LNCAP (cell line): ENCODE data around the gene CNTRL.

Experiments used
- TF ChIP-seq, protein P1 (sequence below): fragments of 450-650 bp; IDR thresholded peaks from 2 replicates; pipeline ENCODE4 v1.5.1; 2017; ENCODE audit warnings: mild to moderate bottlenecking

The CNTRL gene

DNA sequence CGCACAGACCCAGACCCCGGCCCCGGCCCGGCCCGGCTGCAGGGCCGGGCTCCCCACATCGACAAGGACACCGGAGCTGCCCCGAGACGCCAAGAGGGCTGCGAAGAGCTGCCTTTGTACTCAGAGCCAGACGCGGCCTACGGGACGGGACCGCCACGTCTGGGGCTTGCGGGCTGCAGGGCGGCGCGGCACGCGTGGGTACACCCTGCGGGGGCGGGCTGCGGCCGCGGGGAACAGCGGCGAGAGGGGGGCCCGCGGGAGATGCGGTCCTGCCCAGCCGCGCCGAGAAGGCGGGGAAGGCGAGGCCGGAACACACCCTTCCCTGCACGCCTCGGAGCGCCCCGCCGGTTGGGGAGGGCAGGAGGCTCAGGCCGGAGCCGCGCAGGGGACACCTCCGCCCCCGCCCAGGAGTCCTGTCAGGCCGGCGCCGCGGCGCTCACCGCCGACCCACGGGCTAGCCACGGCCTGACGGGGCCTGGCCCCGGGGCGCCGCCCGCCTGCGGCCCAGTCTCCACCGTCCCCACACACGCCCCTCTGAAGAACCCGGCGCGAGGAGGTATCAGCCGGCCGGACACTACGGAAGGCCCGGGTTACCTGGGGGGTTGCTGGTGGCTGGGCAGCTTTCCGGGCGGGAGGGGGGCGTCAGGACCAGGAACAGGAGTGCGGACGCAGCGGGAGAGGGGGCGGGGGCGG is 126.4 kb downstream of the CNTRL start:
- TF ChIP-seq, protein P1, sequence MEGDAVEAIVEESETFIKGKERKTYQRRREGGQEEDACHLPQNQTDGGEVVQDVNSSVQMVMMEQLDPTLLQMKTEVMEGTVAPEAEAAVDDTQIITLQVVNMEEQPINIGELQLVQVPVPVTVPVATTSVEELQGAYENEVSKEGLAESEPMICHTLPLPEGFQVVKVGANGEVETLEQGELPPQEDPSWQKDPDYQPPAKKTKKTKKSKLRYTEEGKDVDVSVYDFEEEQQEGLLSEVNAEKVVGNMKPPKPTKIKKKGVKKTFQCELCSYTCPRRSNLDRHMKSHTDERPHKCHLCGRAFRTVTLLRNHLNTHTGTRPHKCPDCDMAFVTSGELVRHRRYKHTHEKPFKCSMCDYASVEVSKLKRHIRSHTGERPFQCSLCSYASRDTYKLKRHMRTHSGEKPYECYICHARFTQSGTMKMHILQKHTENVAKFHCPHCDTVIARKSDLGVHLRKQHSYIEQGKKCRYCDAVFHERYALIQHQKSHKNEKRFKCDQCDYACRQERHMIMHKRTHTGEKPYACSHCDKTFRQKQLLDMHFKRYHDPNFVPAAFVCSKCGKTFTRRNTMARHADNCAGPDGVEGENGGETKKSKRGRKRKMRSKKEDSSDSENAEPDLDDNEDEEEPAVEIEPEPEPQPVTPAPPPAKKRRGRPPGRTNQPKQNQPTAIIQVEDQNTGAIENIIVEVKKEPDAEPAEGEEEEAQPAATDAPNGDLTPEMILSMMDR, result no peak

DNA sequence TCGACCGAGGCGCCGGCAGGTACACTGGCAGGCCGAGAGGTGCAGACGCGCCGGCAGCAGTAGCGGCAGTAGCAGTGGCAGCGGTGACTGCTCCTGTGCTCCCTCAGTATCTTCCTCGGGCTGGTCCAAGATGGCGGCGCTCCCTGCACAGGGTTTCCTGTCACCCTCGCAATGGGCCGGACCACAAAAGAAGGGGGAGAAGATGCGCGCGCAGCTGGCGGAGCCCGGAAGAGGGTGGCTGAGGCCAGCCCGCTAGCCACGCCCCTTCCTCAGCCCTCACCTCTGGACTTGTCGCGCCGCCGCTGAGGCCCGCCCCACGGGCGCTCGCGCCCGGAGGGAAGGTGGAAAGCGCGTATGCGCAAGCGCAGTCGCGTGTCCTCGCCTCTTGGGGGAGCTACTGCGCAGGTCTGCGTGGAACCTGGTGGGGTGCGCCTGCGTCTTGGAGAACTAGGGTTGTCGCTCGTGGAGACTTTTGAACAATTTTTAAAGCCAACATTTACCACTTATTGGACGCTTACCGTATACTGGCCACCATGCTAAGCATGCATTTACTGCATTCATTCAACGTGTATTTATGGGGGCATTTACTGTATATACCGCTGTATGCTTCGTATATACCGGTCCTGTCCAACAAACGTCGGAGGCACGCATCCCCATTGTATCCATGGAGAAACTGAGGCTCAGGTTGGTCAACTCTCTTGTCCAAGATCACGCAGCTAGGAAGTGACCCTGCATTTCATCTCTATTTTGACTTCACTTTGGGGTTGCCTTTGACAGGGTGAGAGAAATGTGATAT is 127.2 kb downstream of the CNTRL start, which contains the start of gene RAB14:
Gene RAB14, minus strand, starts transcription at position 132 of the 796 bp plus-strand sequence. CDS start 8,457 bp downstream, outside the sequence.
- TF ChIP-seq, protein P1, result peak; percentile 75

DNA sequence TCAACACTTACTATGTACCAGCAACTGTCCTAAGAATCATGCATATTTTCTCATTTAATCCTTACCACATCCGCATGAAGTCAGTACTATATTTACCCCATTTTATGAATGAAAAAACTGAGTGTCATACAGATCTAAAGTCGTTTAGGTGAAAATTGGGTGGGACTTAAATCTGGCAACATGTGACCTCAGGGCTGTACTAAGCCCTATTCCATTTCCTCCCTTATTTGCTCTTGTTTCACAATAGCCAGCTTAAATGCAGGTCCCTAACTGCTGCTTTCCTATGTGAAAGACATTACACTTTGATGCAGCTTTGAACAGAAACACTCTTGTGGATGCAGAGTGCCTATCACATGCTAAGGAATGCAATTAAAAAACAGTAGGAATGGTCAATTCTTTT is 129.4 kb downstream of the CNTRL start:
- TF ChIP-seq, protein P1, result no peak

DNA sequence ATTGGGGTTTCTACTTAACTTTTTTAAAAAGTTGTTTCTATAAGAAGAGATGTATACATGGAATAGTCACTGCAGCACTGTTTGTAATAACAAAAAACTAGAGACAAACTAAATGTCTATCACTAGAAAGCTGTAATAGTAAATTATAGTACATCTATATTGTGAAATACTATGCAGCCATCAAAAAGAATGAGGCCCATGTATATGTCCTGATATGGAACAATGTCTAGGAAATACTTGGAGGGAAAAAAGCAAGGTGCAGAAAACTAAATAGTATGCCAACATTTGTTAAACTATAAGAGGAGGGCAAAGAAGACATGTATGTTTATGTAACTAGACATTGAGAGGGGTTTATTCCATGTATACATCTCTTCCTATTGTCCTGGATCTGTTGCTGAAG is 129.9 kb downstream of the CNTRL start:
- TF ChIP-seq, protein P1, result no peak

DNA sequence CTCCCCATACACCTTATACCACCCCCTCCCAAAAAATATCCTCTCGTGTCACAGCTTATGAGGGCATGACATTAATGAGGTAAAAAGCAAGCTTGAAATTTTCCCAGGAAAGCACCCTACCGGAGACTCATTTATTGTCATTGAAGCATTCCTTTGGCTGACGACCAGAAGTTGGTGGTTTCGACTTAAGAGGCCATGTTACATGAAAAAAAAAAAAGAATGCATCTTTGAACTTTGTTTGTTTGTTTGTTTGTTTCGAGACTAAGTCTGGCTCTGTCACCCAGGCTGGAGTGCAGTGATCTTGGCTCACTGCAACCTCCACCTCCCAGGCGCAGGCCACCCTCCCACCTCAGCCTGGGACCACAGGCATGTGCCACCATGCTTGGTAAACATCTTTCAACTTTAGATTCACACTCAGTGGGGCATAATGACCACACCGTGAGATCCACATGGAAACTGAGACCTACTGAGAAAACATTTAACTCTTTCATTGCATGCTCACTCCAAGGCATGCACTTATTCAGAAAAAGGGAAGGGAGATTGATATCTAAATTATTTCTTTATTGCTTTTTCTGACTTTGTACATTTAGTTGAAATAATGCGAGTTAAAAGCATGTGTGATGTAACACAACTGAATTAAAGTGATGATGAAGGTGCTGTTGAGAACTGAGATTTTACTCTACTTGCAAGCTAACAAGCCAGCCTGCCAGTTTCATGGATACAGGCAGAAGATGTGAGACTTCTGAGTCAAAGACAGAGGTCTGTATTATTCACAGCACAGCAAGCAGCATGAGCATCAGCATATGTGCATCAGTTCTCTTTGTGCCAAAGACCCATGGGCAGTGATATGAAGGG is 132.0 kb downstream of the CNTRL start:
- TF ChIP-seq, protein P1, result no peak

DNA sequence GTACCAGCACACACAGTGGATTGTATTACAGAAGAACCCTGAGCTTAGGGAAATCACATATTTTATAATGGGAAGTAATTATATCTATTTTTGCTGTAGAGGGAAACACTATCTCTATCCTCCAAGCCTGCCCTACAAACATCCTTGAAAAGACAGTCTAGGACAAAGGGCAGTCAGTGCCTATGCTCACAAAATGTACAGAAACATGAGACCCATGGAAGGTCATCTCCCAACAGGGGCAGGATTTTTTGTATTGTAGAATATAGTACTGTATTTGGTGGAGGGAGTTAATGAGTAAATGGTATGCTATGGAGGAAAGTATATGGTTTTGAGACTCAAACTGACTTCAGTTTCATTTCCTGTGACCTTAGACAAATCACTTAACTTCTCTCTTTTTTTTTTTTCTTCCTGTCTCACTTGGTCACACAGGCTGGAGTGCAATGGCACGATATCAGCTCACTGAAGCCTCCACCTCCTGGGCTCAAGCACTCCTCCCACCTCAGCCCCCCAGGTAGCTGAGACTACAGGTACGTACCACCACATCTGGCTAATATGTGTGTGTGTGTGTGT is 132.7 kb downstream of the CNTRL start:
- TF ChIP-seq, protein P1, result no peak

DNA sequence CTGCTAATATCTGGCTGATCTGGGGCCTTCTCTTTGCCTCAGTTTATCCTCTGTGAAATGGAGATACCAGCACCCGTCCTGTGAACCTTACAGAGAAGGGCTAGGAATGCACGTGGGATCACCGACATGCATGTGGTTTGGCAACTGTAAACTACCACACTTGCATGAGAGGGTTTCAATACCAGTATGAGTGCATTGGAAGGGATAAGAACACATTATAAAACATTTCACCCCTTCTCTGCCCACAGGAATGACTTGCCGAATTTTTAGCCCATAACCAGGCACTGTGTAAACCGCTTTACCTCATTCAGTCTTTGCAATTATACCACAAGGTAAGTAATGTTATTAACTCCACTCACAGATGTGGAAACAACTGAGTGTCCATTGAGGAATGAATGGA is 135.8 kb downstream of the CNTRL start:
- TF ChIP-seq, protein P1, result no peak
